Stimulated activated CD4-positive, alpha-beta T cell treated with anti-CD3 and anti-CD28 coated beads, Interleukin-15, amount 100 ng/mL, for 48 hours (primary cell): ENCODE results near the gene OR8D2.

Experiments
- DNase-seq, 2 donors: peaks; one replicate each; pipeline ENCODE4 v3.0.0-alpha.2; 2020; ENCODE audit warnings: low read depth in 2 of 2

Gene OR8D2, protein sequence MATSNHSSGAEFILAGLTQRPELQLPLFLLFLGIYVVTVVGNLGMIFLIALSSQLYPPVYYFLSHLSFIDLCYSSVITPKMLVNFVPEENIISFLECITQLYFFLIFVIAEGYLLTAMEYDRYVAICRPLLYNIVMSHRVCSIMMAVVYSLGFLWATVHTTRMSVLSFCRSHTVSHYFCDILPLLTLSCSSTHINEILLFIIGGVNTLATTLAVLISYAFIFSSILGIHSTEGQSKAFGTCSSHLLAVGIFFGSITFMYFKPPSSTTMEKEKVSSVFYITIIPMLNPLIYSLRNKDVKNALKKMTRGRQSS

DNA sequence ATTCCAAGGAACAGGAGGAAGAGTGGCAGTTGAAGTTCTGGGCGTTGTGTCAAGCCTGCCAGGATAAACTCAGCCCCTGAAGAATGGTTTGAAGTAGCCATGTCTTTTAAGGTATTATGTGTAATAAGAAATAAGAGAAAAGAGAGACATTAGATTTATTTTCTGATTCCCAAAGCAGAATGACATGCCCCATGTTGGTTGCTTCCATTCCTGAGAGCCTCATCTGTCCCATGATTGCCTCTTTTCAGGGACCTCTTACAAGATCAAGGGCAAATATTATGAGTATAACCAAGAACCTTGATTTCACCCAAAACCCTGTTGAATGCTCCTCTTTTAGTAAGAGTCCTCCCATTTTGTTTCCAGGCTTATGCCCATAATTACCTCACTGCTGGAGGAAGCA, at the start of gene OR8D2:
TSS of gene OR8D2 (minus strand) at position 101 of the 400 bp plus-strand sequence. CDS start at position 101, 0 bp downstream.
- DNase-seq = no peak

- DNase-seq = no peak
Measured at GRCh38 chr11:124359566-124359965, 39.6 kb upstream of the OR8D2 start.

DNA sequence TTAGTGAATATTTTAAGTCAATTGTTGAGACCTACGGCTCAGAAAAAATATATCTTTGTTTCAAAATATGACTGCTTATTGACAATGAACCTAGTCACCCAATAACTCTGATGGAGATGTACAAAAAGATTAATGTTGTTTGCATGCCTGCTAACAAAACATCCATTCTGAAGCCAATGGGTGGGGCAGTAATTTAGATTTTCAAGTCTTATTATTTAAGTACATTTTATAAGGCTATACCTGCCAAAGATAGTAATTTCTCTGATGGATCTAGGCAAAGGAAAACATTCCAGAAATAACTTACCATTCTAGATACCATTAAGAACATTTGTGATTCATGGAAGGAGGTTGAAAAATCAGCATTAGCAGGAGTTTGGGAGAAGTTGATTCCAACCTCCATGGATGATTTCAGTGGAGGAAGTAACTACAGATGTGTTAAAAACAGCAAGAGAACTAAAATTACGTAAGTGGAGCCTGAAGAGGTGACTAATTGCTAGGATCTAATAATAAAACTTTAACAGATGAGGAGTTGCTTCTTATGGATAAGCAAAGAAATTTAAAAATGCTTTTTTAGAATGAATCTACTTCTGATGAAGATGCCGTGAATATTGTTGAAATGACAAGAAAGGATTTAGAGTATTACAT, 26.4 kb upstream of the OR8D2 start:
- DNase-seq = no peak

GRCh38 chr11:124344346-124344745, 24.3 kb upstream of the OR8D2 start:
- DNase-seq = no peak

GRCh38 chr11:124340142-124340447, 20.1 kb upstream of the OR8D2 start:
- no peak for DNase-seq

DNA sequence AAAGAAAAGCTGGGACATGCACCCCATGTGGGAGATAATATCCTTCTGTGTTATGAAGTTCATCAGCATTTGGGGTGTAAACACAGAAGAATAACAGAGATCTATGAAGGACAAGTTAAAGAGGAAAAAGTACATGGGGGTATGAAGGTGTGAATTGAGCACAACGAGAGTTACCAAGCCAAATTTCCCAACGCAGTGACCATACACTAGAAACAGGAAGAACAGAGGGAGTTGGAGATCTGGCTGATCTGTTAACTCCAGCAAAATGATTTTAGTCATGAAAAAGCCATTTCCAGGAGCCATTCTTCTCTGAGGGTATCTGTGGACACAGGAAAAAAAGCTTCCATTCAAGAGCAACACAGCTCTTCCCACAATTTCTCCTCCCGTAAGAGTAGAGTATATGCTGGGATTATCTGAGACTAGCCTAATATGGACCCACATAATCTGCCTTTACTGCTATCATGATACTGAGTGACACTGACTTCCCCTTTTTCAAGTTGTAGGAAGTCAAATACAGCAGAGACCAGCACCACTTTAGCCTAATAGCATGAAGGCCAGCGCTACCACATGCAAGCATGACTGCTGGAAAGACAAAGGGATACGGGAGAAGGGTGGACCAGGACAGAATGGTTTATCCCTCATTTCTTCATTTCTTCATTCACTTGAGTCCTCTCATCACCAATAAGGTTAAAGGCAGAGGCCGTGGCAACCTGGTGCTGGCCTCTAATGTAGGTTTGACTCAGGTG, 19.6 kb upstream of the OR8D2 start:
- no peak for DNase-seq

DNA sequence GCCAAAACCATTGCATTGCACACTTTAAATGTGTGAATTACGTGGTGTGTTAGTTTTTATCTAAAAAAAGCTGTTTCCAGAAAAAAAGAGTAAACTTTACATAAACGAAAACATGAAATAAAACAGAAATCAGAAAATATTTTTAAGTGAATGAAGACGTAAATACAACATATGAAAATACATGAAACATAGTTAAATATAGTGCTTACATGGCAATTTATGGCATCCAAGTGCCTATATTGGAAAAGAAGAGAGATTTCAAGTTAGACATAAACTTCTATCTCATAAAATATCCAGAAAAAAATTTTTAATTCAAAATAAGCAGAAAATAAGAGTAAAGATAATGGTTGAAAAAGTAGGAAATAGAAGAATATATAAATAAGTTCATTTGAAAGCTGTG, 11.9 kb upstream of the OR8D2 start:
- no peak for DNase-seq

- no peak for DNase-seq
Measured at GRCh38 chr11:124329787-124330478, 9.9 kb upstream of the OR8D2 start.

GRCh38 chr11:124327775-124328174, 7.8 kb upstream of the OR8D2 start:
- no peak for DNase-seq

DNA sequence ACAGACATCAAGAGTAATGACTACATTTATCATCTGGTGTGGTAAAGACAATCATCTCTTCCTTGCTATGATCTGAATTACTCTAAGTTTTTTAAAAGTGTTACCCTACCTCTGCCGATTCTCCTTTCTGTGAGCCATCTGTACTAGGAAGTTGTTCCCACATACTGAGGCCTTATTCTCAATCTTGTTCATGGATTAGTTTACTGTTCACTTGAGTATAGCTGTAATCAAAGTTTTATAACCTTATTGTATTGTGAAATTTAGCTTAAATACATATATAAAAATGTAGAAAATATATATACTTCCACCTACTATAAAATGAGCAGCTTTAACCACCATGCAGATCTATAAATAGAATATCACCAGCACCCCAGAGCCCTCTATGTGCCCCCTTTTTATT, 2.4 kb upstream of the OR8D2 start:
- DNase-seq = no peak

GRCh38 chr11:124315052-124315451, 4.9 kb downstream of the OR8D2 start:
- no peak for DNase-seq

- no peak for DNase-seq
Measured at GRCh38 chr11:124313849-124314248, 6.1 kb downstream of the OR8D2 start, which contains the start of gene OR8D1. OR8D1 (minus strand) TSS chr11:124313949; CDS start chr11:124310766, 3,183 bp downstream.

DNA sequence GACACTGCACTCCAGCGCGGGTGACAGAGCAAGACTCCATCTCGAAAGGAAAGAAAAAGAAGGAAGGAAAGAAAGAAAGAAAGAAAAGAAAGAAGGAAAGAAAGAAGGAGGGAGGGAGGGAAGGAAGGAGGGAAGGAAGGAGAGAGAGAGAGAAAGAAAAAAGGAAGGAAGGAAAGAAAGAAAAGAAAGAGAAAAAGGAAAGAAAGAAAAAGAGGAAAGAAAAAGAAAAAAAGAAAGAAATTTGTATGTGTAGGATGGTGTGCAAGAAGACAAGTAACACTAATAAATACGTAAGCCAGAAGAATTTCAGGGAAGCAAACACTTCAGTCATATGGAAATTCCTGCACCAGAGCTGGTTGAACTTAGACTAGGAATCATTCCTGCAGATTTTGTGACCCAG, 6.9 kb downstream of the OR8D2 start:
- DNase-seq = no peak

- DNase-seq = no peak
Measured at GRCh38 chr11:124311670-124312069, 8.3 kb downstream of the OR8D2 start.

- no peak for DNase-seq
Measured at GRCh38 chr11:124311269-124311668, 8.7 kb downstream of the OR8D2 start.

GRCh38 chr11:124310721-124311120, 9.3 kb downstream of the OR8D2 start:
- no peak for DNase-seq

DNA sequence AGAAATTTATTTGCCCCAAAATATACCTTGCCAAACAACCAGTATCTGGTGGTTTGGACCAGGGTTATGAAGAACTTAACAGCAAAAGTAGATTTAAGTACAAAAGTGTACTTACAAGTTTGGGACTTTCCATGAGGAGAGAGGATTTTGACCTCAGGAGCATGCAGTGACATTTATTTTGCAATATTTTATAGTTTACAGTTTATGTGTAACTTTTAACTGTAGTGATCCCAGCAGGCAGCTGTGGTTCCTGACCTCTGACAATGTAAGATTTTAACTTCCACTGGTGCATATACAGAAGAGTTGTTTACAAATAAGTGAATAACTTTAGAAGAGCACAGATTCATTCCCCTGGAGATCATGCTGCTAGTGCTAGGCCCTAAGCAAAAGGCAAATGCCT, 12.9 kb downstream of the OR8D2 start:
- DNase-seq = no peak

- no peak for DNase-seq
Measured at GRCh38 chr11:124302347-124303125, 17.5 kb downstream of the OR8D2 start.

DNA sequence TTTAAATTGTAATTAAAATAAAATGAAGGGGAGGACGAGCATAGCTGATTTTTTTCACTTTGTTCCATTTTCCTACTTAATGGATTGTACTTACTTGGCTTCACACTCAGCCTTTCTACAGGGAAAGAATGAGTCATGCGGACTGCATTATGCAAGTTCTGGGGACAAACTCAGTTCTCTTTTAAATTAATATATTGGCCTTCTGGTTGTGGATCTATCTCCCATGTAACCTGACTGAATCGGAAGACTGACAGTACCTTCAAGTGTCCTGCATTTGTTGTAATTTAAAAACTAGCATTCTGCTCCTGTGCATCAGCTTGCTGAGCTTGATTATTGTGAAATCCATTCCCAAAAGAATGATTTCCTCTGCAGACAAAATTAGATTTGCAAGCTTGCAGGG, 18.4 kb downstream of the OR8D2 start:
- no peak for DNase-seq

DNA sequence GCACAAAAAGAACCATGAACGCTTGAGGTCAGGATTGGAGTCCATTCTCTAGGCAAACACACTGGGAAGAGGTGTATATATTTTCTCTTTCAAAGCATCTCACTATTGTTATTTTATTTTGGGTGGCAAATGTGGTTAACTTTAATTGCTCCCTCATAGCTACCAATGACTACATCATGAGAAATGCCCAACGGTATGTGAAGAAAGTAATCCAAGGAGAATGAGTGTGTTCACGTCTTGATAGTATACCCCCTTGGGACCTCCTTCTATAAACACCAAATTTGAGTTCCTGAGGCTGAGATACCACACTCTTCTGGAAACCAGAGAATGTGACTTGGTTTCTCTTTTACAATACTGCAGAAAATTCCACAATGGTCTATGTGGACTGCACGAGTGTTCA, 22.1 kb downstream of the OR8D2 start:
- DNase-seq = no peak

- DNase-seq = no peak
Measured at GRCh38 chr11:124296016-124296415, 24.0 kb downstream of the OR8D2 start.

GRCh38 chr11:124294687-124295086, 25.3 kb downstream of the OR8D2 start:
- DNase-seq = no peak
